Measurements from ENCODE around the gene CRLF1.
A peak's percentile ranks its signal among the peaks of the same experiment; 100 is the strongest.

CRLF1 gene

GRCh38 chr19:18606281-18607225 is at the start of gene CRLF1:
Gene CRLF1 (minus strand): TSS chr19:18606799. CDS start chr19:18606656, 143 bp downstream.
- no peak for DNase-seq

GRCh38 chr19:18655173-18655844 is 48.7 kb upstream of the CRLF1 start:
- no peak for DNase-seq

DNA sequence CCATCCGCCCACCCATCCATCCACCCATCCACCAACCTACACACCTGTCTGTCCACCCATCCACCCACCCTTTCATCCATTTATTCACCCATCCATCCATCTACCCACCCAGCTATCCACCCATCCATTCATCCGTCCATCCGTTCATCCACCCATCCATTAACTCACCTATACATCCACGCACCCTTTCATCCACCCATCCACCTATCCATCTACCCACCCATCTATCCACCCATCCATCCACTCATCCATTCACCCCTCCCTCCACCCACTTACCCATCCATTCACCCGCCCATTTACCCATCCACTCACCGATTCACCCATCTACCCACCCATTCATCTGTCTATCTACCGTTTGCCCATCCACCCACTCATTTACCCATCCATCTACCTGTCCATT is 47.9 kb upstream of the CRLF1 start:
- DNase-seq: no peak

DNA sequence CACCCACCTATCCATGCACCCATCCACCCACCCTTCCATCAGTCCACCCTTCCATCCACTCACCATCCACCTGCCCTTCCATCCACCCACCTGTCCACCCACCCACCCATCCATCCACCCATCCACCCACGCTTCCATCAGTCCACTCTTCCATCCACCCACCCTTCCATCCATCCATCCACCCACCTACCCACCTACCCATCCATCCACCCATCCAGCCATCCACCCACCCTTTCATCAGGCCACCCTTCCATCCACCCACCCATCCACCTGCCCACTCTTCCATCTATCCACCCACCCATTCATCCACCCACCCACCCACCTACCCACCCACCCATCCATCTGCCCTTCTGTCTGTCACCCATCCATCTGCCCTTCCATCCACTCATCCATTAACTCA is 47.3 kb upstream of the CRLF1 start:
- DNase-seq: no peak

DNA sequence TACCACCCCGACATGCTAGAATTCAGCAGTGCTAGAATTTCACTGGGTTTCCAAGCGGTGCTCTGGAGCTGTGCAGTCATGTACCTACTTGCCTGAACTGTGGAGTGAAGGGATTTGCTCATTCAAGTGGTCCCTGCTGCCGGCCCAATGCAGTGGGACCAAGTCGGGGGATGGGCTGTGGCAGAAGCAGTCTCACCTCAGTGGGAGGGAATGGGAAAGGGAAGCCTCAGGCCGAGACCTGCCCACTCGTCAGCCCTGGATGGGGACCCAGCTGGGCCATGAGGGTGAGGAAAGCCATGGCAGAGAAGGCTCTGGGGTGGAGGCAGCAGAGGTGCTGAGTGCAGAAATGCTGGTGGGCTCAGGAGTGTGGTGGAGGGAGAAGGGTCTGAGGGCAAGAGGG is 45.1 kb upstream of the CRLF1 start:
- DNase-seq: no peak

DNA sequence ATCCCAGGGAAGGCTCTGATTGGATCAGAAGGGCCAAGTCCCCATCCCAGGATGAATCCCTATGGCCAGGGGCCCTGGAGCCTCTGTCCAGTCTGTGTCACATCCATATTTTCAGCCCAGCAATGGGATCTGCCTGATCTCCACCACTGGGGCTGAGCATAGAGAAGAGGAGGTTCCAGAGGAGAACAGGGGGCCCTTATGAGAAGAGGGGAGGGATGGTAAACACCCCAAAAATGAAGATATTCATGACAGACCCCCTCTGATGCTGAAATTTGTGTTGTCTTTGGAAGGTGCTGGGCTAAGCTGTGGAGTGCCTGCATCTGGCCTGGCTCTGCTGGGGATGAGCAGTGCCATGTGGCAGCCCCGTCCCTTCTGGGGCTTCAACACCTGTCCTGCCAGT is 44.7 kb upstream of the CRLF1 start:
- no peak for DNase-seq

DNA sequence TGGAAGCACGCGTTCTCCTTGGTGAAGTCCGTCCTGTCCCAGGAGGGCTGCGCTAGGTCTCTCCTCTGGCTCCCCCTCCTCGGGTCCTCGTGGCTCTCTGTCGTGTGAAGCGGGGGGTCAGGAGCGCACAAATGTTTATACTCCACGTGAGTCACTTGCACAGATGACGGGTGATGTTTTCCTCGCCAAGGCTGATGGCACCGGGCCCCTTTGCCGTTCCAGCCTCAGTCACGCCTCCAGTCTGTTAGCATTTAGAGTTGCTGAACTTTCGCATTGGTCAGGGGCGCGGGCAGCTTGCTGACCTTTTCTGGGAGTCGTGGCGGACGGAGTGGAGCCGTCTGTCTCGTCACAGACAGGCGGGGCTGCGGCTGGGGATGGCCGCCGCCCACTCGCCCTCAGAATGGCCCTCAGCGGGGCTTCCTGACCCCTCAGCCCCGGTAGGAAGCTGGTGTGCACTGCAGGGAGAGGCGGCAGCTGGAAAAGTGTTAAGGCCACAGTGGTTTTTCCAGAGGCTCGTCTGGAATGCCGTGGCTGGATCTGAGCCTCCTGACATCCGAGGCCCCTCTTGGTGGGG is 44.0 kb upstream of the CRLF1 start:
- no peak for DNase-seq

DNA sequence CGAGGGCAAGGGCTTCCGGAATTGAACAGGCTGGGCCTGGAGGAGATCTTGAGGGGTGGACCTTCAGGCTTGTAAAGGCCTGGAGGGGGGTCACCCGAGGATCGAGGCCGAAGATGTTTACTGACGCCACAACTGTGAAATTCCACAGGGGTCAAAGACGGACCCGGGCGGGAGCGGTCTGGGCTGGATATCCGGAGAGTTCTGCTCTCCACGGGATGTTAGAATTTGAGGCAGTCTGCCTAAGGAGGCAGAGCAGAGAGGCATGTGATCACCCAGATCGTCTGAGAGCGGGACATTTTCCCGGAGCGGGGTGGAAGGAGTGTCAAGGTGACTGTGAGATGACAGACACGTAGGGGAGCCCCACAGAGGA is 43.4 kb upstream of the CRLF1 start:
- no peak for DNase-seq

DNA sequence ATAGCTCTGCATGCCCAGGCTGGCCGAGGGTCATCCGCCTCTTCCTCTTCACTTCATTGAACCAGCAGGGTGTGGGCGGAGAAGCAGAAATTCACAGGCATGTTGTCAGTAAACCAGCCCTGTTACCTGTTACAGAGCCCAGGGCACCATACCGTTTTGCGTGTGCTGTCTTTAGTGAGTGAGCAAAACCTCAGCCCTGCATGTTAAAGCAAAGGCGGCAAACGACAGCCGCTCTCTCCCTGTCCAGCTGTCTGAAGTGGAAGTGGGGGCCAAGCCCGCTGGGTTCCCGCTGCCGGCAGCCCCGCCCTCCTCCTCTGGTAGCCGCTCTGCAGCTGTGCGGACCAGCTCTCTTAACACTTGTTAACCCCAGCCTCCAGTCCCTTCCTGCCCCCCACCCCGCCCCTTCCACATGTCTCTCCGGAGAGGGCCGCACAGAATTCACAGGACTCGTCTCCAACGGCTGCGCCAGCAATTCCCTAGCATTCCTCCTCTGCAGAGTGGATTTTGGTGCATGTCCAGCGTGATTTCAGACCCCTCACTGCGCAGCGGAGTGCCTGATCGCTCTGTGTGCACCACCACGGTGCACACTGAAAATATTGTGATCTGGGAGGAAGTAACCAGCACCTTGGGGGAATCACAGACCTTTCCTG is 42.9 kb upstream of the CRLF1 start:
- no peak for DNase-seq

DNA sequence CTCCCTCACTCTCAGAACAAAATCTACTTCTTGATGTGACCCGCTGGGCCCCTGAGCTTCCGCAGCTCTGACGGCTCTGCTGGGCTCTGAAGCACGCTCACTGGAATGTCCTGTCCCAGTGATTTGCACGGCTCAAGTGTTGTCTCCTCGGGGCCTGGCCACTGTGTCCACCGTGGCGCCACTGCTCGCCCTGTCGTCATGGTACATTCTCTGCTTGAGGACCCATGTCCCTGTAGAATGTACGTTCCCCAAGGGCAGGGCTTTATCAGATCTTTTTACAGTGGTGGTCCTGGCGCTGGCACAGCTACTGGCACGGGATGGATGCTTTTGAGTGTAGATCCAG is 42.3 kb upstream of the CRLF1 start:
- DNase-seq: no peak

- DNase-seq: no peak
Observed at GRCh38 chr19:18647807-18648206, 41.2 kb upstream of the CRLF1 start.

DNA sequence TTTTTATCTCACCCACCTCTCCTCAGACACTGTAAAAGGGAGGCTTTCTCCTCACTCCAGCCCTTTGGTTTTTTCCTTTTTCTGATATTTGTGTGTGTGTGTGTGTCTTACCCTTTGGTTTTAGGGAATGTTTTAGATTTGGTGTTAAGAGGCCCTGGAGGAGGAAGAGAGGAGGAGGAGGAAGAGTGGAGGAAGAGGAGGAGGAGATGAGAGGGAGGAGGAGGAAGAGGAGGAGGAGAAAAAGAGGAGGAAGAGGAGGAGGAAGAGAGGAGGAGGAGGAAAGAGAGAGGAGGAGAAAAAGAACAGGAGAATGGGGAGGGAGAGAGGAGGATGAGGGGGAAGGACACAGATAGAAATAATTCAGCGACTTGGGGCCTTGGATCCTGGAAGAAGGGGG is 40.8 kb upstream of the CRLF1 start:
- DNase-seq: no peak

DNA sequence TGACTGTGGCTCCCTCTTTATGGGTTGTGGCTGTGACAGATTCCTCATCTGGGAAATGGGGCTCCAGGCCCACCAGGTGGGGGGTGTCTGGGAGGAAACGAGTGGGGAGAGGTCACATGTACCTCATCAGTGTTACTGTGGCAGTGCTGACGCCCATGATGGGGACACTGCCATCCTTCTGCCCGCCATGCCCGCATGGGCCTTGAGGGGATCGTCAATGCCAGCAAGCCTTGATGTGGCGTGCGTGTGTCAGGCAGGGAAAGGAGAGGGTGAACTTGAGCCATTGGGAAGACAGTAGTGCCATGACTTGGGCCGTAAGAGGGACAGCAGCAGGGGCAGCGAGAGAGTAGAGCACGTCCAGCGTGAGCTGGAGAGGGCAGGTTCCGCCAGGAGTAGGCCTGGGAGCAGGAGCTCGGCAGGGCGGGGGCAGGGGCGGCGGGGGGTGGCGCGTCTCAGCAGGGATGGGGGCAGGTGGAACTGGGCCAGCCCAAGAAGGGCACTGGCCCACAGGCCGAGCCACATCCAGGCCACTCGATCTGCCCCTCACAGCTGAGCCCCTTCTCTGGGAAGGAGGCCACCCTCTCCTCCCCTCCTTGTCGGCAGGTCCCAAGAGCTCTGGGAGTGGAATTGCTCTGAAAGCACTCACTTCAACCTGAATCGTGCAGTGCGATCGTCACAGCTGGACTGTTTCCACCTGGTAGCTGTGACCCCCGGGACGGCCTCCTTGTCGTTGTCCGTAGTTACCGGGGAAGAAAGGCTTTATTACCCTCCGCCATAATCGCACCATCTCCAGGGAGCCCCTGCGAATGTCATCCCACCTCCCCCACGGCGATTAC is 40.2 kb upstream of the CRLF1 start:
- DNase-seq: no peak

- DNase-seq: no peak
Observed at GRCh38 chr19:18645035-18645511, 38.5 kb upstream of the CRLF1 start.

DNA sequence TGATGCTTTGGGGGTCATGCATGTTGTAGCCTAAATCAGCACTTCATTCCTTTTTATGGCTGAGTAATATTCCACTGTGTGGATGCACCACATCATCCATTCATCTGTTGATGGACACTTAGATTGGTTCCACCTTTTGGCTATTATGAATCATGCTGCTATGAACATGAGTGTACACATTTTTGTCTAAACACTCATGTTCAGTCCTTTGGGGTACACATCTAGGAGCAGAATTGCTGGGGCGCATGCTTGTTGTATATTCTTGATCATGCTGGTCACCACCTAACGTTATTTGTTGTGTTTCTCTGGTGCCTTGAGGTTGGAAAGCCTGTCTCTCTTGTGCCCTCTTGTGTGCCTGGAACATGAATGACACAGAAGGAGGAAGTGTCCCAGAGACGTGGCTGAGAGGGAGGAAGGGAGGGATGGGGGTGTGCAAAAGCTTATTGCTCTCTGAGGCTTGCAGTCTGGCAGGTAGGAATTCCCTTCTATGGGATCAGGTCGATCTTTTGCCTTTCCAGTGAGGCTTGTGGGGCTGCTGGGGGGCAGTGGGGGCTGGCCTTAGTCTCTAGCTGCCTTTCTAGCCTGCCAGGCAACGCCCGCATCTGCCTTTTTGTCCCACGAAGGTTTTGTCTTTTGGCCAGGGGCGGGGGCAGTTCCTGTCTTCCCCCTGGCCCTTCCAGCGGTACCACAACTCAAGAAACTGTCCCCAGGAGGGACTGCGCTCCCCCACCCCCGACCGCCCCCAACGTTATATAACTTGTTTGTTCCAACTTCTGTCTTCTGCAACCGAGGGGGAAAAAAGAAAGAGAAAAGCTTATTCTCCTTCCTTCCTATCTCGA is 37.8 kb upstream of the CRLF1 start:
- no peak for DNase-seq

DNA sequence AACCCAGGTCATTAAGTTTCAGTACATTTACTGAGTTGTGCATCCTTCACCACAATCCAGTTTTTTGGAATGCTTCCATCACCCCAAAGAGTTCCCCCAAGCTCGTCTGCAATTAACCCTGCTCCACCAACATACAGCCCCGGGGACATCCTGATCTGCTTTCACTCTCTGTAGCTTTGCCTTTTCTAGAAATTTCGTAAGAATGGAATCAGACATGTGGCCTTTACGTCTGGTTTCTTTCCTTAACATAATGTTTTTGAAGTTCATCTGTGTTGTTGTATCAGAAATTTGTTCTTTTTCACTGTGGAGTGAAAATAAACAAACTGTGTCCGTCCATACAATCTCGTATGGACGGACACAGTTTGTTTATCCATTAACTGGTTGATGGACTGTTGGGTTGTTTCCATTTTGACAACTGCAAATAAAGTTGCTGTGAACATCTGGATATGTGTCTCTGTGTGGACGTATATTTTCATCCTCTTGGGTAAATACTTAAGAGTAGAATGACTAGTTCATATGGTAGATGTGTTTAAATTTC is 33.2 kb upstream of the CRLF1 start:
- DNase-seq: no peak

DNA sequence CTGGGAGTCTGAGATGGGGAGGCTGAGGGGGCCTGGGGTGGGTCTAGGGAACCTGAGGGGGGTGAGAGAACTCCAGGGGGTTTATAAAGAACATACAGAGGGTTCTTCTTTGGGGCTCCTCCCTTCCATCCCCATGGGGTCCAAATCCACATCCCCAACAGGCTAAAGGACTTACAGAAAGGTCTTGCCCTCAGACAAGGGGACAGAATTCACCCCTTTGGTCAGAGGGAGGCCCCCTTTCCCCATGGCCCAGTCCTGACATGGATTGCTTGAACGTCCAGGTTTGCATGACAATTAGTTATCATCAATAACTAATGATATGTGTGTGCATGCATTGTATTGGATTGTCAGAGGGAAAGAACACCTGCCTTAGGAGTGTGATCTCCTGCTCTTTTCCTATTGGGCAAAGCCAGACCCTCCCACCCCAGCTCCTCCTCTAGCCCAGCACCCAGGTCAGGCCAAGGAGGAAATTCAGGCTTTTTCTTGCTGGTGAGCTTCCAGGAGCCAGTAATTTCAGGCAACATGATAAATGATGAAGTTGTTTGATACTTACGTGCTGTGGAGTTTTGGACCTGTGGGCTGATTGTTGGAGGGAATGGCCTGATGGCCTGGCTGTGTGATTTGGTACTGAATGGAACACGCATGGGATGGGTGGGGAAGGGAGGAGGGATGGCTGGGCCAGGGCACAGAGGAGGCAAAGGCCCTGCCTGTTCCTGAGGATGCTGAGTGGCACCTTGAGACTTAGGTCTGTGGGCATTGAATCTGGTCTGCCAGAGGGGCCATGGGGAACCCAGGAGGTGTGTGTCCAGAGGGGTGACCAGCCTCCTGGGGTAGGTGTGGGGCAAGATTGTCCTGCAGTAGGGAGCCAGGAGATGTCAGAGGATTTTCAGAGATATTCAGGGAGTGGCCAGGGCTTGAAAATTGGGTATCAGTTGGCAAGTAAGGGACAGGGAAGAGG is 31.4 kb upstream of the CRLF1 start:
- peak; percentile 37 for DNase-seq

GRCh38 chr19:18636969-18637629 is 30.5 kb upstream of the CRLF1 start, which contains the start of gene KLHL26:
Gene KLHL26 (plus strand): TSS chr19:18637028. CDS start chr19:18637055, 27 bp downstream.
- no peak for DNase-seq

All from NCI-H1048 (cell line).